ENCODE data around the gene DENND6A.

DENND6A gene

GRCh38 chr3:57670543-57670942 lies 22.3 kb downstream of the DENND6A start:
- Histone ChIP-seq H3K36me3 (ENCODE audit: control insufficient read depth, insufficient read depth, low read length) (no peaks in the 10 kb centered on the region), H3K27me3 (ENCODE audit: control insufficient read depth, insufficient read depth, low read length) (no peaks in the 10 kb centered on the region), H3K4me3 (ENCODE audit: low read length) (no peak overlapping the region), H3K4me1 (ENCODE audit: control insufficient read depth, insufficient read depth, low read length) (no peaks in the 10 kb centered on the region), H3K27ac (ENCODE audit: low read length) (no peak overlapping the region), H3K9me3 (ENCODE audit: control insufficient read depth, insufficient read depth, low read length) (no peaks in the 10 kb centered on the region)
- no peak for DNase-seq (ENCODE audit: low read depth, low spot score)

- DNase-seq (ENCODE audit: low read depth, low spot score): no peak
- Histone ChIP-seq H3K27me3 (ENCODE audit: control insufficient read depth, insufficient read depth, low read length) (no peaks in the 10 kb centered on the region), H3K36me3 (ENCODE audit: control insufficient read depth, insufficient read depth, low read length) (no peaks in the 10 kb centered on the region), H3K4me1 (ENCODE audit: control insufficient read depth, insufficient read depth, low read length) (no peaks in the 10 kb centered on the region), H3K4me3 (ENCODE audit: low read length) (no peak overlapping the region), H3K9me3 (ENCODE audit: control insufficient read depth, insufficient read depth, low read length) (no peaks in the 10 kb centered on the region), H3K27ac (ENCODE audit: low read length) (no peak overlapping the region)
Observed at GRCh38 chr3:57661404-57661803, 31.5 kb downstream of the DENND6A start.

GRCh38 chr3:57659806-57660439 lies 33.0 kb downstream of the DENND6A start:
- no peaks in the 10 kb centered on the region for H3K4me1 ChIP-seq (ENCODE audit: control insufficient read depth, insufficient read depth, low read length)
- no CpG with 5 or more reads among the region's 4 CpGs for WGBS (ENCODE audit: insufficient coverage, insufficient read length)
- H3K9me3 ChIP-seq (ENCODE audit: control insufficient read depth, insufficient read depth, low read length): no peaks in the 10 kb centered on the region
- no peaks in the 10 kb centered on the region for H3K36me3 ChIP-seq (ENCODE audit: control insufficient read depth, insufficient read depth, low read length)
- H3K27ac ChIP-seq (ENCODE audit: low read length): no peak overlapping the region
- no peak for DNase-seq (ENCODE audit: low read depth, low spot score)
- H3K4me3 ChIP-seq (ENCODE audit: low read length): no peak overlapping the region
- no peaks in the 10 kb centered on the region for H3K27me3 ChIP-seq (ENCODE audit: control insufficient read depth, insufficient read depth, low read length)

- H3K9me3 ChIP-seq (ENCODE audit: control insufficient read depth, insufficient read depth, low read length): no peaks in the 10 kb centered on the region
- no peaks in the 10 kb centered on the region for H3K27me3 ChIP-seq (ENCODE audit: control insufficient read depth, insufficient read depth, low read length)
- WGBS (ENCODE audit: insufficient coverage, insufficient read length): no CpG with 5 or more reads among the region's 1 CpG
- no peaks in the 10 kb centered on the region for H3K36me3 ChIP-seq (ENCODE audit: control insufficient read depth, insufficient read depth, low read length)
- no peaks in the 10 kb centered on the region for H3K4me1 ChIP-seq (ENCODE audit: control insufficient read depth, insufficient read depth, low read length)
- no peak for DNase-seq (ENCODE audit: low read depth, low spot score)
- H3K27ac ChIP-seq (ENCODE audit: low read length): no peak overlapping the region
- H3K4me3 ChIP-seq (ENCODE audit: low read length): no peak overlapping the region
Observed at GRCh38 chr3:57659004-57659673, 33.7 kb downstream of the DENND6A start.

GRCh38 chr3:57658536-57658935 lies 34.3 kb downstream of the DENND6A start:
- no peak overlapping the region for H3K4me3 ChIP-seq (ENCODE audit: low read length)
- no peak overlapping the region for H3K27ac ChIP-seq (ENCODE audit: low read length)
- no peaks in the 10 kb centered on the region for H3K9me3 ChIP-seq (ENCODE audit: control insufficient read depth, insufficient read depth, low read length)
- H3K4me1 ChIP-seq (ENCODE audit: control insufficient read depth, insufficient read depth, low read length): no peaks in the 10 kb centered on the region
- H3K36me3 ChIP-seq (ENCODE audit: control insufficient read depth, insufficient read depth, low read length): no peaks in the 10 kb centered on the region
- no peaks in the 10 kb centered on the region for H3K27me3 ChIP-seq (ENCODE audit: control insufficient read depth, insufficient read depth, low read length)
- DNase-seq (ENCODE audit: low read depth, low spot score): no peak

- Histone ChIP-seq H3K27me3 (ENCODE audit: control insufficient read depth, insufficient read depth, low read length) (no peaks in the 10 kb centered on the region), H3K4me3 (ENCODE audit: low read length) (no peak overlapping the region), H3K4me1 (ENCODE audit: control insufficient read depth, insufficient read depth, low read length) (no peaks in the 10 kb centered on the region), H3K36me3 (ENCODE audit: control insufficient read depth, insufficient read depth, low read length) (no peaks in the 10 kb centered on the region), H3K27ac (ENCODE audit: low read length) (no peak overlapping the region), H3K9me3 (ENCODE audit: control insufficient read depth, insufficient read depth, low read length) (no peaks in the 10 kb centered on the region)
- no CpG with 5 or more reads among the region's 2 CpGs for WGBS (ENCODE audit: insufficient coverage, insufficient read length)
- DNase-seq (ENCODE audit: low read depth, low spot score): no peak
Observed at GRCh38 chr3:57655727-57656126, 37.1 kb downstream of the DENND6A start.

GRCh38 chr3:57654267-57654666 lies 38.6 kb downstream of the DENND6A start:
- no peak for DNase-seq (ENCODE audit: low read depth, low spot score)
- Histone ChIP-seq H3K4me3 (ENCODE audit: low read length) (no peak overlapping the region), H3K9me3 (ENCODE audit: control insufficient read depth, insufficient read depth, low read length) (no peaks in the 10 kb centered on the region), H3K4me1 (ENCODE audit: control insufficient read depth, insufficient read depth, low read length) (no peaks in the 10 kb centered on the region), H3K27me3 (ENCODE audit: control insufficient read depth, insufficient read depth, low read length) (no peaks in the 10 kb centered on the region), H3K36me3 (ENCODE audit: control insufficient read depth, insufficient read depth, low read length) (no peaks in the 10 kb centered on the region), H3K27ac (ENCODE audit: low read length) (no peak overlapping the region)
- no CpG with 5 or more reads among the region's 1 CpG for WGBS (ENCODE audit: insufficient coverage, insufficient read length)

GRCh38 chr3:57652203-57652602 lies 40.7 kb downstream of the DENND6A start:
- H3K9me3 ChIP-seq (ENCODE audit: control insufficient read depth, insufficient read depth, low read length): no peaks in the 10 kb centered on the region
- H3K4me3 ChIP-seq (ENCODE audit: low read length): no peak overlapping the region
- no CpG with 5 or more reads among the region's 3 CpGs for WGBS (ENCODE audit: insufficient coverage, insufficient read length)
- no peak overlapping the region for H3K27ac ChIP-seq (ENCODE audit: low read length)
- no peaks in the 10 kb centered on the region for H3K4me1 ChIP-seq (ENCODE audit: control insufficient read depth, insufficient read depth, low read length)
- DNase-seq (ENCODE audit: low read depth, low spot score): no peak
- H3K36me3 ChIP-seq (ENCODE audit: control insufficient read depth, insufficient read depth, low read length): no peaks in the 10 kb centered on the region
- H3K27me3 ChIP-seq (ENCODE audit: control insufficient read depth, insufficient read depth, low read length): no peaks in the 10 kb centered on the region

GRCh38 chr3:57647292-57647940 lies 45.5 kb downstream of the DENND6A start:
- no peak overlapping the region for H3K27ac ChIP-seq (ENCODE audit: low read length)
- no peak for DNase-seq (ENCODE audit: low read depth, low spot score)
- no CpG with 5 or more reads among the region's 2 CpGs for WGBS (ENCODE audit: insufficient coverage, insufficient read length)

GRCh38 chr3:57646723-57647122 lies 46.2 kb downstream of the DENND6A start:
- Histone ChIP-seq H3K27me3 (ENCODE audit: control insufficient read depth, insufficient read depth, low read length) (no peaks in the 10 kb centered on the region), H3K9me3 (ENCODE audit: control insufficient read depth, insufficient read depth, low read length) (no peaks in the 10 kb centered on the region), H3K4me1 (ENCODE audit: control insufficient read depth, insufficient read depth, low read length) (no peaks in the 10 kb centered on the region), H3K36me3 (ENCODE audit: control insufficient read depth, insufficient read depth, low read length) (no peaks in the 10 kb centered on the region), H3K4me3 (ENCODE audit: low read length) (no peak overlapping the region), H3K27ac (ENCODE audit: low read length) (no peak overlapping the region)
- no peak for DNase-seq (ENCODE audit: low read depth, low spot score)
- WGBS (ENCODE audit: insufficient coverage, insufficient read length): no CpG with 5 or more reads among the region's 2 CpGs

More at GRCh38 chr3:57647292-57647940, 45.5 kb downstream of the DENND6A start:
- no peak overlapping the region for H3K4me3 ChIP-seq (ENCODE audit: low read length)
- H3K4me1 ChIP-seq (ENCODE audit: control insufficient read depth, insufficient read depth, low read length): no peaks in the 10 kb centered on the region
- H3K27me3 ChIP-seq (ENCODE audit: control insufficient read depth, insufficient read depth, low read length): no peaks in the 10 kb centered on the region
- H3K9me3 ChIP-seq (ENCODE audit: control insufficient read depth, insufficient read depth, low read length): no peaks in the 10 kb centered on the region
- no peaks in the 10 kb centered on the region for H3K36me3 ChIP-seq (ENCODE audit: control insufficient read depth, insufficient read depth, low read length)

- DNase-seq (ENCODE audit: low read depth, low spot score): no peak
- Histone ChIP-seq H3K27me3 (ENCODE audit: control insufficient read depth, insufficient read depth, low read length) (no peaks in the 10 kb centered on the region), H3K4me3 (ENCODE audit: low read length) (no peak overlapping the region), H3K9me3 (ENCODE audit: control insufficient read depth, insufficient read depth, low read length) (no peaks in the 10 kb centered on the region), H3K27ac (ENCODE audit: low read length) (no peak overlapping the region), H3K4me1 (ENCODE audit: control insufficient read depth, insufficient read depth, low read length) (no peaks in the 10 kb centered on the region), H3K36me3 (ENCODE audit: control insufficient read depth, insufficient read depth, low read length) (no peaks in the 10 kb centered on the region)
- no CpG with 5 or more reads among the region's 4 CpGs for WGBS (ENCODE audit: insufficient coverage, insufficient read length)
Observed at GRCh38 chr3:57644740-57645139, 48.1 kb downstream of the DENND6A start.
